Gastroesophageal sphincter (tissue), 3 donors: ENCODE results near the gene VPS13A.

Experiments
- EP300 ChIP-seq: sonication (generic); formaldehyde crosslinking; IDR thresholded peaks from one replicate; pipeline ENCODE4 v1.6.1; 2017; ENCODE audit warnings: antibody characterized with exemption, mild to moderate bottlenecking
- POLR2A ChIP-seq, 2 donors: fragments of 450-650 bp; IDR thresholded peaks; one replicate each; pipeline ENCODE4 v1.6.1; 2017; ENCODE audit warnings: antibody characterized with exemption in 2 of 2, mild to moderate bottlenecking in 2 of 2, moderate library complexity in 1 of 2
- POLR2AphosphoS5 ChIP-seq: sonication (generic); formaldehyde crosslinking; IDR thresholded peaks from one replicate; pipeline ENCODE4 v1.6.1; 2017; ENCODE audit warnings: antibody characterized with exemption
- TF ChIP-seq, protein P1 (sequence below), 4 experiments: fragments of 200-600 bp in 2 of 4; fragments of 450-650 bp in 2 of 4; sonication (generic) in 1 of 4; IDR thresholded peaks; one replicate each; pipeline ENCODE4 v1.5.1; 2017 to 2019; ENCODE audit warnings: antibody characterized with exemption in 4 of 4, mild to moderate bottlenecking in 2 of 4, moderate library complexity in 2 of 4

- TF ChIP-seq, protein P1, sequence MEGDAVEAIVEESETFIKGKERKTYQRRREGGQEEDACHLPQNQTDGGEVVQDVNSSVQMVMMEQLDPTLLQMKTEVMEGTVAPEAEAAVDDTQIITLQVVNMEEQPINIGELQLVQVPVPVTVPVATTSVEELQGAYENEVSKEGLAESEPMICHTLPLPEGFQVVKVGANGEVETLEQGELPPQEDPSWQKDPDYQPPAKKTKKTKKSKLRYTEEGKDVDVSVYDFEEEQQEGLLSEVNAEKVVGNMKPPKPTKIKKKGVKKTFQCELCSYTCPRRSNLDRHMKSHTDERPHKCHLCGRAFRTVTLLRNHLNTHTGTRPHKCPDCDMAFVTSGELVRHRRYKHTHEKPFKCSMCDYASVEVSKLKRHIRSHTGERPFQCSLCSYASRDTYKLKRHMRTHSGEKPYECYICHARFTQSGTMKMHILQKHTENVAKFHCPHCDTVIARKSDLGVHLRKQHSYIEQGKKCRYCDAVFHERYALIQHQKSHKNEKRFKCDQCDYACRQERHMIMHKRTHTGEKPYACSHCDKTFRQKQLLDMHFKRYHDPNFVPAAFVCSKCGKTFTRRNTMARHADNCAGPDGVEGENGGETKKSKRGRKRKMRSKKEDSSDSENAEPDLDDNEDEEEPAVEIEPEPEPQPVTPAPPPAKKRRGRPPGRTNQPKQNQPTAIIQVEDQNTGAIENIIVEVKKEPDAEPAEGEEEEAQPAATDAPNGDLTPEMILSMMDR (IDR thresholded peaks at IDR 0.05), result no peak
- TF ChIP-seq POLR2A (IDR thresholded peaks at IDR 0.05) (no peak), EP300 (no peak), POLR2AphosphoS5 (no peak)
These were observed 283.6 kb downstream of the VPS13A start for GRCh38 chr9:77460938-77461337.
